HG02973 (cell line): ENCODE measurements around the gene PPP6R3.

ENCODE experiments used
- ATAC-seq: cut with Tn5 transposase; IDR thresholded peaks from one replicate; pipeline ENCODE4 v1.9.1; 2021; ENCODE audit warnings: moderate library complexity; ENCODE audit not compliant: unreplicated experiment

Gene PPP6R3

DNA sequence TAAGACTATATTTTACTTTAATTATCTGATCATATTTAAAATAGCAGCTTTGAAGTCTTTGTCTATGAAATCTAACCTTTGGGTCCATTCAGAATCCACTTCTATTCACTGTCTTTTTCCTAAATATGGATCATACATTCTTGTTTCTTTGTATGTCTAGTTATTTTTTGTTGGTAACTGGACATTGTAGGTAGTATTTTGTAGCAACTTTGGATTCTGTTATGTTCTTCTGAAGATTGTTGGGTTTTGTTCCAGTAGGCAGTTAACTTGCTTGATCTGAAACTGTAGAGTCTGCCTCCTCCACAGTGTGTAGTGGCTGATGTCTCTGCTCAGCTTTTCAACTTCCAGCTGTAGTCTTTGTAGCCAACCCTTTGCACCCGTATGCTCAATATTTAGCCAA lies 186.3 kb downstream of the PPP6R3 start:
- no peak for ATAC-seq

DNA sequence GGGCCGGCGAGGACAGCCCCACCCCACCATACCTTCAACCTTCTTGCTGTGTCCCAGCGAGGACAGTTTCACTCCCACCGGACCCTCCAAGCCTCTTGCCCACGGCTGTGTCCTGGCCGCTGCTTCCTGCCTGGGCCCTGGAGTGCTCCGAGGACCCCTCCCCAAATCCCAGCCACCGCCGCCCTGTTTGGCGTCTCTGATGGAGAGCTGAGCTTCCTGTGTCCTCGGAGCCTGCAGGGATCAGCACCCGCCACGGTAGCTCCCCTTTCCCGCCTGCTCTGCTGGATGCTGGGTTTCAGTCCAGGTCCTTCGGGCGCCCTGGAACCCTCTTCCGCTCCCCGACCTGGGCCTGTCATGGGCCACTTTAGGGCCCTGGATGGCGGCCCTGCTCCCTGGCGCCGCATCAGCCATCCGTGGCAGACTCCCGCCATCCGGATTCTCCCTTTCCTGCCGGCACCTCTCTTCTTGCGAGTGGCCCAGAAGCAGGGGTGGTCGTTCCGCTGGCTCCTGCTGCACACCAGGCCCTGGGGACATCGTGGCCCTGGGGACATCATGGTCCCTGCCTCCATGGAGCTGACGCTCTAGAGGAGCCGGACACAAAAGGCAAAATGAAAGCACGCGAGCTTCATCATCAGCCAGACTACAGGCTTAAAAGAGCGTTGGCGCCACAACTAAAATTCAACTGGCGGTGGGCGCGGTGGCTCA lies 189.5 kb downstream of the PPP6R3 start:
- ATAC-seq = no peak

DNA sequence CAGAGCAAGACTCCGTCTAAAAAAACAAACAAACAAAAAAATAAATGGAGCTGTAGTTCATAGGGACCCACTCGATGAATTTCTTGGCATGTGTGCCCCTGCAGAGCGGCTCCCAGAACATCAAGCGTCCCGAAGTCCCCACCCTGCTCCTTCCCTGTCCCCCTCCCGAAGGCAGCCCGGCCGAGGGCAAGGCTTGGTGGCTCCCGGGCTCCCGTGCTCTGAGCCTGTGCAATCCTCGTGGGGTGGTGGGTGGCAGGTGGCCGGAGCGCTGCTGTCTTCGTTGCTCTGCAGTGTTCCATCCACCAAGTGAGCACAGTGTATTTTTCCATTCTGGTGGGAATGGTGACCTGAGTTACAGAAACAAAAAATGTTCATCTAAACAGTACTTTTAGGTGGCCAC lies 190.2 kb downstream of the PPP6R3 start:
- ATAC-seq = no peak

- ATAC-seq = no peak
Observed at GRCh38 chr11:68651208-68651984, 190.8 kb downstream of the PPP6R3 start.

DNA sequence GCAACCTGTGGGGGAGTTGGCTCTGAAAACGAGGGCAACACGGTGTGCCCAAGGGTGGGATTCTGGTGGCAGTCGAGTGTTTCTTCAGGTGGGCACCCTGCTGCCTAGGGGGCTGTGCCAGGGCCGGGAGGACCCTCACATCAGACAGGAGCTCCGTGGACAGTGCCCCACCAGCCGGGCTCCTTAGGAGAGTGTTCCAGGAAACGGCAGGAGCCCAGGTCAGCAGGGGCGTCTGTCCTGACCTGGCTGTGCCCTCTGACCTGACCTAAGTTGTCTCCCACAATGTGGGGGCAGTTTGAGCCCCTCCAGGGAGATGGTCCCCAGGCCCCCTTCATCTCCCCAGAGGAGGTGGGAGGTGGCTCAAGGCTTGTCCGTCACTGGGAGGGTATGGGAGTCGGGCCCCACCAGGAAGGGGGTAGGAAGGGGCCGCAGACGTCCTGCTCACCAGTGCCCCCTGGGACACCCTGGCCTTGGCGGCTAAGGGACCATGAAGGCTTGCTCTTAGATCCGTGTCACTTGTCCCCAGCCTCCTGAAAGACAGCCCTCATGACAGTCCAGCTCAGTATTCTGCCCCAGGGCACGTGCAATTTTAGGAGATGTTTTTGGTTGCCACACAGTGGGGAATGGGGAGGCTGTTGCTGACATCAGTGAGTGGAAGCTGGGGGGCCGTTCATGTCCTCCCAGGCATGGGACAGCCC lies 191.6 kb downstream of the PPP6R3 start:
- no peak for ATAC-seq

GRCh38 chr11:68652683-68653156 lies 192.2 kb downstream of the PPP6R3 start:
- ATAC-seq = no peak

DNA sequence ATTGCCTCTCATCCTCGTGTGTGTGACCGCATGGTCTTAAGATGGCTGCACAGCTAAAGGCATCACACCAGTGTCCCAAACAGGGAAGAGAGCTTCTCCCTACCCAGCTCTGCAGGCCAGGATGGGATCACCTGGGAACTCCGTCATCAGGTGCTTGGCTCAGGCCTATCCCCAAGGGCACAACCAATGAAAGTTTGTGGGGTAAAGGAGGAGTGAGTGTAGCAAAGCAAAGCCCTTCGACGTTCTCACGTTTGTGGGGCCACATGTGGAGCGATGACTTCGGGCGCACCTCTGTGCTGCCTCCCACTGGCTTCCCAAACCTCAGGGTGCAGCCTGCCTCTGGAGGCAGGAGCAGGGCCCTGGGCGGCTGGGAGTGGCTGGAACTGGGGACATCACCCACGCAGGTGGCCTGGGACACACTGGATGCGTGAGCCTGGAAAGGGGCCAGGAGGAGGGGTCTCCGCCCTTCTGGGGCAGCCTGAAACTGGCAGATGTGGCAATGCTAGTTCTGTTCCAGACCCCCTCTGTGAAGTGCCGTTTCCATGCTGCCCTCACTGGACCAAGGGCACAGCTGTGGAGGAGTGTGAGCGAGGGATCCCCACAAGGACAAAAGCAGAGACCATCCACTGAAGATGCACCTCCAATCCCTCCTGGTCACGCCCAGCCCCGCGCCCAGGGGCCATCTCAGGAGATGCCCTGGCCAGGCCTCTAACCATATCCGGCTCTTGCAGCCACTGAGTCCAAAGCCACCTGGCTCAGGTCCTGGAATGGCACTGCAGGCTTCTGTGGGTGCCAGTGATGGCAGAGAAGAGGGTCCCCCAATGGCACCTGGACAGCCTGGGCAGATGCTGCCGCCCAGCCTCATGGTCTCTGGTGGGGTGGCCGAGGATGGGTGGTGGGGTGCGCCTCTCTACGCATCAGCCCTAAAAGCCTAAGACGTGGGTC lies 193.2 kb downstream of the PPP6R3 start:
- ATAC-seq = no peak

- ATAC-seq = no peak
Observed at GRCh38 chr11:68654978-68655377, 194.4 kb downstream of the PPP6R3 start.

GRCh38 chr11:68655406-68655805 lies 194.9 kb downstream of the PPP6R3 start:
- no peak for ATAC-seq

DNA sequence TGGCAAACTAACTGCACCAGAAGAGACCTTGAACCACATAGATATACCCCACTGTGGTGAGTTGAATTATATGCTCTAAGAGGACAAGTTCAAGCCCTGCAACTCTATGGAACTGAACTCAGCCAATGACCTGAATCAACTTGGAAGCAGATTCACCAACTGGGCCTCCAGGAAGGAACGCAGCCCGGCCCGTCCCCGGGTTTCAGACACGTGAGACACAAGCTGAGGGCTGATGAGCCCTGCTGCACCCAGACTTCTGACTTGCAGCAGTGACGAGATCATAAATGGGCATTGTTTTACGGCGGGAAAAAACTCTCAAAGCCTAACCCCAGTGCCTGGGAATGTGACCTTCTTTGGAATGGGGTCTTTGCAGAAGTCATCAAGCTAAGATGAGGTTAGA lies 195.3 kb downstream of the PPP6R3 start:
- no peak for ATAC-seq

GRCh38 chr11:68657021-68657780 lies 196.6 kb downstream of the PPP6R3 start:
- ATAC-seq = no peak

GRCh38 chr11:68658097-68658496 lies 197.5 kb downstream of the PPP6R3 start:
- no peak for ATAC-seq

DNA sequence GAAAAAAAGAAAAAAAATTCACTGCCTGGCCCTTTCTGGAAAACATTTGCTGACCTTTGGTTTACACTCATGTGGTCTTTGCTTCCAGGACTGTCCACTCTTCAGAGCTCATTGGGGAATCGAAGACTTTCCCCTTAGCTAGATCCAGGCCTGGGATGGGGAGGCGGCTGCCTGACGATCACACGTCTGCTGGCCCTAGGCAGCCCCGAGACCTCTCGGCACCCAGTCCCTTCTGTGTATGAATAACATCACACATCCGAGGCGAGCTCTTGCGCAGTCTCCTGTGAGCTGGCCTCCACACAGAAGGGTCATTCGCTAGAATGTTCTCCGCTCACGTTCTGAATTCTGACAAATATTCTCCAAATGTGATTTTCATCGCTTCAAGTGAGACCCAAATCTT lies 198.1 kb downstream of the PPP6R3 start:
- ATAC-seq = no peak

DNA sequence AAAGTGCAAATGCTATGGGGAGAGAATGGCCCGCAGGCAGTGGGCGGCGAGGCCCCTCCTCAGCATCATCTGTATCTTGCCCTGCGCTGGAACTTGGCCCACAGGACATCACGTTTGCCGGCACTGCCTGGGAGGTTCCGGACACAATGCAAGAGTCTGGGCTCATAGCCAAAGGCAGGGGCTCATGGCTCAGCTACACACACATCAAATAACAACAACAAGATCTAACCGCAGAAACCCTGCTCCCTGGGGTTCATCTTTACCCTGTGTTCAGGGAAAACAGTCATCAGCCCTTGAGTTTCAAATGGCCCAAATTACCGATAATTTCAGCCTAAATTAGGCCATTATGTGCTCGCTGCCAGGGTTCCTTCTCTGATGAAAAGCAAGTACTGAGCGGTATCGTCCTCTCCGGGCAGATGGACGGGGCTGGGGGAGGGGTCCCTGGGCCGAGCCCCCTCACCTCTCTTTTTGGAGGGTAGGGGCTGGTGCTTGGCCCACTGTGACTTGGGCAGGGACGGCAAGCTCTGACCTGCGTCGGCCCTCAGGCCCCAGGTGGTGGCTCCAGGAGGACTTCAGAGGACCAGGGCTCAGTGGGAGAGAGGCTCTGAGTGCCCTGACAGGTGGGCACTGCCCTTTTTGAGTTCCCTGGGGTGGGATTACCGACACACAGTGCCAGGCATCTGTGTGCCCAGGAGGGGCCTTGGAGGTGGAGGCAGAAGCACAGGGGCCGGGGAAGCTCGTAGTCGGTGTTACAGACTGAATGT lies 198.8 kb downstream of the PPP6R3 start:
- ATAC-seq = no peak

- ATAC-seq = no peak
Observed at GRCh38 chr11:68660066-68660810, 199.7 kb downstream of the PPP6R3 start.

GRCh38 chr11:68661014-68661413 lies 200.5 kb downstream of the PPP6R3 start:
- no peak for ATAC-seq

DNA sequence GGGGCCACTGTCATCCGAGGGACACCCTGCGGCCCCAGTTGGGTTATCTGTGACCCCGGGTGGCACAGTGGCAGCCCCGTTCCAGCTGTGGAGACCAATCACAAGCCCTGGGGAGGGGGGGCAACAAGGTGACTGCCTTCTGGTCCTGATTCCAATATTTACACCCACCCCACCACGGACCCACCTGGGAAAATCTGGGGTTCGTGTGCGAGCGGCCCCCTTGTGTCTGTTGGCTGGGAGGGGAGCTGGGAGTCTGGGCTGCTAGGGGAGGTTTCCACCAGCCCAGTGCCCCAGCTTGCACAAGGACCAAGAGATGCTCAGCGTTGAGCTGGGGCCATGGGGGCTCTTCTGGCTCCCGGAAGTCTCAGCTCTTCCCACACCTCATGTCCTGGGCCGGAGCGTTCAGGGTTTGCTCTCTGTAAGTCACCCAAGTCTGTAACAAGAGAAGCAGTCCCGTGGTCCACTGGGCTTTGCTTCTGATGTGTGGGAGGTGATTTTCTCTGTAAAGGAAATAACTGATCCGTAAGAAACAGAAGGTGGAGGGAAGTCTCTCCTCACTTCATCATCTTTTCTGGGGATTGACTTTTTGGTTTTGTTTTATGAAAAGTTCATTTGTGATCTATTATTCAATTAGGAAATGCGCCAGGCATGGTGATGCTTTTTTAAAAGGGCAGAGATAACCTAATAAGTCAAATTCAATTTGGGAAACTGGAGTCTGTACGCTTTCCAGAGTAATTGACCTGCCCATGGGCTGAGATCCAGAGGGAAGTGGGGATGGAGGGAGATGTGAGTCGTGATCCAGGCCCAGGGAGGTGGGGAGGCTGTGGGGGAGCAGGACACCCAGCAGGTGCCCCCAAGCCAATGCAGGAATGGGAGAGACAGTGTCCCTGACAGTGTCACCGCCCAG lies 201.4 kb downstream of the PPP6R3 start:
- no peak for ATAC-seq
